Renal cortex interstitium (tissue), 15 donors: ENCODE measurements around the gene WRNIP1. TPM values are rescaled to one million over a fixed set of nuclear protein-coding genes. Genes with fewer than 3 reads are reported as not detected.

Source experiments
- DNase-seq, 11 donors: peaks; one replicate each; pipeline ENCODE4 v3.0.0-alpha.2; 2013; ENCODE audit warnings: low read depth in 9 of 11, low spot score in 4 of 11; ENCODE audit errors: extremely low read depth in 1 of 11
- long read RNA-seq, 16 experiments: transcript quantifications; one replicate each; lab custom pipeline, GENCODE V29; 2026
- polyA plus RNA-seq, 3 donors: library from polyadenylated mRNA; unstranded; fragments of 120-200 nt; gene quantifications; one replicate each; pipeline ENCODE4 v1.2.1, GENCODE V29; 2013; ENCODE audit not compliant: insufficient read length in 3 of 3

The WRNIP1 gene
- 10 to 100 TPM; 52.9 to 57.8 (median 54.6) TPM for polyA plus RNA-seq
- long read RNA-seq, donor 1, transcript WRNIP1-204 (7 exons, 2,670 nt) = major isoform, 14 of 27 reads
- long read RNA-seq, donor 1, partial matches to known transcripts = 9 of 27 reads
- long read RNA-seq, donor 1, other reads (novel, unspliced or antisense) = 0 of 27 reads
- long read RNA-seq, donor 2, partial matches to known transcripts = 21 of 26 reads
- long read RNA-seq, donor 2, other reads (novel, unspliced or antisense) = 0 of 26 reads
- long read RNA-seq, donor 3, transcript WRNIP1-204 (7 exons, 2,670 nt) = major isoform, 25 of 28 reads
- long read RNA-seq, donor 3, partial matches to known transcripts = 0 of 28 reads
- long read RNA-seq, donor 3, other reads (novel, unspliced or antisense) = 0 of 28 reads
- long read RNA-seq, donor 4, transcript WRNIP1-204 (7 exons, 2,670 nt) = major isoform, 8 of 14 reads
- long read RNA-seq, donor 4, partial matches to known transcripts = 5 of 14 reads
- long read RNA-seq, donor 4, other reads (novel, unspliced or antisense) = 0 of 14 reads
- long read RNA-seq, donor 5 = 0 reads
- long read RNA-seq, donor 6, transcript WRNIP1-204 (7 exons, 2,670 nt) = major isoform, 11 of 12 reads
- long read RNA-seq, donor 6, partial matches to known transcripts = 0 of 12 reads
- long read RNA-seq, donor 6, other reads (novel, unspliced or antisense) = 0 of 12 reads
- long read RNA-seq, donor 7, transcript WRNIP1-204 (7 exons, 2,670 nt) = major isoform, 11 of 12 reads
- long read RNA-seq, donor 7, partial matches to known transcripts = 0 of 12 reads
- long read RNA-seq, donor 7, other reads (novel, unspliced or antisense) = 0 of 12 reads
- long read RNA-seq, donor 8 = 0 reads
- long read RNA-seq, donor 9, transcript WRNIP1-204 (7 exons, 2,670 nt) = major isoform, 11 of 11 reads
- long read RNA-seq, donor 9, partial matches to known transcripts = 0 of 11 reads
- long read RNA-seq, donor 9, other reads (novel, unspliced or antisense) = 0 of 11 reads
- long read RNA-seq, donor 10, transcript WRNIP1-204 (7 exons, 2,670 nt) = major isoform, 12 of 14 reads
- long read RNA-seq, donor 10, partial matches to known transcripts = 0 of 14 reads
- long read RNA-seq, donor 10, other reads (novel, unspliced or antisense) = 0 of 14 reads
- long read RNA-seq, donor 11, transcript WRNIP1-204 (7 exons, 2,670 nt) = major isoform, 9 of 17 reads
- long read RNA-seq, donor 11, partial matches to known transcripts = 6 of 17 reads
- long read RNA-seq, donor 11, other reads (novel, unspliced or antisense) = 0 of 17 reads
- long read RNA-seq, donor 12, transcript WRNIP1-204 (7 exons, 2,670 nt) = major isoform, 5 of 5 reads
- long read RNA-seq, donor 12, partial matches to known transcripts = 0 of 5 reads
- long read RNA-seq, donor 12, other reads (novel, unspliced or antisense) = 0 of 5 reads
- long read RNA-seq, donor 13 = 0 reads
- long read RNA-seq, donor 14, transcript WRNIP1-204 (7 exons, 2,670 nt) = major isoform, 9 of 12 reads
- long read RNA-seq, donor 14, partial matches to known transcripts = 0 of 12 reads
- long read RNA-seq, donor 14, other reads (novel, unspliced or antisense) = 0 of 12 reads
- long read RNA-seq, donor 15, transcript WRNIP1-204 (7 exons, 2,670 nt) = major isoform, 5 of 5 reads
- long read RNA-seq, donor 15, partial matches to known transcripts = 0 of 5 reads
- long read RNA-seq, donor 15, other reads (novel, unspliced or antisense) = 0 of 5 reads
- long read RNA-seq, donor 16, transcript WRNIP1-204 (7 exons, 2,670 nt) = major isoform, 33 of 89 reads
- long read RNA-seq, donor 16, partial matches to known transcripts = 27 of 89 reads
- long read RNA-seq, donor 16, other reads (novel, unspliced or antisense) = 24 of 89 reads

- DNase-seq = peak; percentile 88 to 99 (median 98)
Observed at GRCh38 chr6:2765166-2765895, at the start of gene WRNIP1. Gene WRNIP1 (plus strand): TSS chr6:2765393. CDS start chr6:2765623, 230 bp downstream.

- no peak for DNase-seq
Observed at GRCh38 chr6:2715737-2716136, 49.5 kb upstream of the WRNIP1 start.

- no peak for DNase-seq
Observed at GRCh38 chr6:2716936-2717700, 48.1 kb upstream of the WRNIP1 start.

GRCh38 chr6:2718334-2719092 is 46.7 kb upstream of the WRNIP1 start:
- DNase-seq = no peak

GRCh38 chr6:2719093-2719455 is 46.1 kb upstream of the WRNIP1 start:
- no peak for DNase-seq

- no peak for DNase-seq
Observed at GRCh38 chr6:2721219-2721618, 44.0 kb upstream of the WRNIP1 start.

GRCh38 chr6:2725364-2725988 is 39.7 kb upstream of the WRNIP1 start:
- no peak for DNase-seq

- no peak for DNase-seq
Observed at GRCh38 chr6:2725999-2726567, 39.1 kb upstream of the WRNIP1 start.

- no peak for DNase-seq
Observed at GRCh38 chr6:2729921-2730320, 35.3 kb upstream of the WRNIP1 start.

- no peak for DNase-seq
Observed at GRCh38 chr6:2730353-2731107, 34.7 kb upstream of the WRNIP1 start.

GRCh38 chr6:2731281-2731909 is 33.8 kb upstream of the WRNIP1 start:
- DNase-seq = no peak

GRCh38 chr6:2732503-2733089 is 32.6 kb upstream of the WRNIP1 start:
- no peak for DNase-seq

GRCh38 chr6:2733324-2733723 is 31.9 kb upstream of the WRNIP1 start:
- no peak for DNase-seq
